PC-9 (cell line): ENCODE results near the gene ACAP2.

Experiments used
- CTCF ChIP-seq: fragments of 200-600 bp; sonication (generic); conservative IDR thresholded peaks from 2 replicates; pipeline ENCODE4 v1.6.1; 2017; ENCODE audit warnings: mixed run types, antibody characterized with exemption, mild to moderate bottlenecking, moderate library complexity
- EZH2 ChIP-seq: fragments of 200-600 bp; sonication (generic); IDR thresholded peaks from 2 replicates; pipeline ENCODE4 v1.8.0; 2017; ENCODE audit warnings: antibody characterized with exemption, low read depth

GRCh38 chr3:195395208-195395816 lies 47.5 kb downstream of the ACAP2 start:
- TF ChIP-seq CTCF (no peak), EZH2 (no peak)
